Measurements from ENCODE around the gene JARID2.

DNA sequence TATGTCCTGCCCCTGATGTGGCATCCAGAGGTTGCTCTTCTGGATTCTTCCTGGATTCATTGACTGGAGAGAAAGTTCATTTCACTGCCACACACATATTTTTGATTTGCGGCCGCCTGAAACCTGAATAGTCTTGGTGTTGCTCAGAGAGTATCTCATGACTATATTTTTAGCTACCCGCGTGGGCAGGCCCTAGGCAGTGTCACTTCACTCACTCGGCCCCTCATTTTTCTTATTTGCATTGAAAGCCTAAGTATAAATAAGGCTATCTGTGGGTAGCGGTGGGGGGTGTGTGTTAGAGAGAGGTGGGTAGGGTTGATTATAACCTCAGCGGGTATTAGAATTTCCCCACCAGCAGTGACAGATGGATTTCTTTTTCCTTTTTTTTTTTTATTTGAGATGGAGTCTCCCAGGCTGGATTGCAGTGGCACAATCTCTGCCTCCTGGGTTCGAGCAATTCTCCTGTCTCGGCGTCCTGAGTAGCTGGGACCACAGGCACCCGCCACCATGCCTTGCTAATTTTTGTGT is 113.5 kb downstream of the JARID2 start:
- TF ChIP-seq, protein P1, sequence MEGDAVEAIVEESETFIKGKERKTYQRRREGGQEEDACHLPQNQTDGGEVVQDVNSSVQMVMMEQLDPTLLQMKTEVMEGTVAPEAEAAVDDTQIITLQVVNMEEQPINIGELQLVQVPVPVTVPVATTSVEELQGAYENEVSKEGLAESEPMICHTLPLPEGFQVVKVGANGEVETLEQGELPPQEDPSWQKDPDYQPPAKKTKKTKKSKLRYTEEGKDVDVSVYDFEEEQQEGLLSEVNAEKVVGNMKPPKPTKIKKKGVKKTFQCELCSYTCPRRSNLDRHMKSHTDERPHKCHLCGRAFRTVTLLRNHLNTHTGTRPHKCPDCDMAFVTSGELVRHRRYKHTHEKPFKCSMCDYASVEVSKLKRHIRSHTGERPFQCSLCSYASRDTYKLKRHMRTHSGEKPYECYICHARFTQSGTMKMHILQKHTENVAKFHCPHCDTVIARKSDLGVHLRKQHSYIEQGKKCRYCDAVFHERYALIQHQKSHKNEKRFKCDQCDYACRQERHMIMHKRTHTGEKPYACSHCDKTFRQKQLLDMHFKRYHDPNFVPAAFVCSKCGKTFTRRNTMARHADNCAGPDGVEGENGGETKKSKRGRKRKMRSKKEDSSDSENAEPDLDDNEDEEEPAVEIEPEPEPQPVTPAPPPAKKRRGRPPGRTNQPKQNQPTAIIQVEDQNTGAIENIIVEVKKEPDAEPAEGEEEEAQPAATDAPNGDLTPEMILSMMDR (IDR thresholded peaks at IDR 0.05; ENCODE audit: insufficient read depth, low read depth, low read length): no peak
- no peak for TF ChIP-seq EZH2 (IDR thresholded peaks at IDR 0.05; ENCODE audit: insufficient read depth, low read length)
